8988T (cell line): ENCODE data around the gene MTA2.
"Not testable (repeated sequence)": the region's sequence is repeated elsewhere in the genome, so short reads cannot be mapped to it uniquely, and the experiment has no call there.

Experiments
- DNase-seq: peaks from one replicate; pipeline ENCODE4 v3.0.0; 2011

Gene MTA2

GRCh38 chr11:62592146-62592815 is 9.4 kb downstream of the MTA2 start:
- DNase-seq: no peak

GRCh38 chr11:62591448-62592145 is 10.1 kb downstream of the MTA2 start, which contains the start of gene TUT1:
TUT1 (minus strand) TSS chr11:62591523; CDS start chr11:62591485, 38 bp downstream.
- peak; percentile 77 for DNase-seq

GRCh38 chr11:62588966-62589637 is 12.6 kb downstream of the MTA2 start:
- no peak for DNase-seq

GRCh38 chr11:62585356-62585755 is 16.3 kb downstream of the MTA2 start:
- DNase-seq: not testable (repeated sequence)

- not testable (repeated sequence) for DNase-seq
Observed at GRCh38 chr11:62581735-62582134, 19.9 kb downstream of the MTA2 start.

- DNase-seq: no peak
Observed at GRCh38 chr11:62580959-62581715, 20.5 kb downstream of the MTA2 start.

- DNase-seq: no peak
Observed at GRCh38 chr11:62579252-62579651, 22.4 kb downstream of the MTA2 start.

- no peak for DNase-seq
Observed at GRCh38 chr11:62578541-62578940, 23.1 kb downstream of the MTA2 start.

- DNase-seq: no peak
Observed at GRCh38 chr11:62577046-62577714, 24.5 kb downstream of the MTA2 start.

GRCh38 chr11:62575837-62576236 is 25.8 kb downstream of the MTA2 start:
- no peak for DNase-seq

- DNase-seq: no peak
Observed at GRCh38 chr11:62575156-62575555, 26.5 kb downstream of the MTA2 start.

GRCh38 chr11:62574363-62575071 is 27.1 kb downstream of the MTA2 start:
- no peak for DNase-seq

- peak; percentile 93 for DNase-seq
Observed at GRCh38 chr11:62573592-62574362, 27.9 kb downstream of the MTA2 start, which contains the start of gene EEF1G. EEF1G (minus strand) TSS chr11:62573891; CDS start chr11:62573842, 49 bp downstream.

- DNase-seq: no peak
Observed at GRCh38 chr11:62573006-62573591, 28.6 kb downstream of the MTA2 start.

GRCh38 chr11:62572431-62572830 is 29.2 kb downstream of the MTA2 start:
- DNase-seq: no peak

GRCh38 chr11:62571493-62571892 is 30.2 kb downstream of the MTA2 start:
- DNase-seq: not testable (repeated sequence)

- not testable (repeated sequence) for DNase-seq
Observed at GRCh38 chr11:62570903-62571302, 30.8 kb downstream of the MTA2 start.

- DNase-seq: no peak
Observed at GRCh38 chr11:62569611-62570010, 32.1 kb downstream of the MTA2 start.

GRCh38 chr11:62567018-62567633 is 34.5 kb downstream of the MTA2 start:
- DNase-seq: no peak

- DNase-seq: no peak
Observed at GRCh38 chr11:62566247-62566646, 35.4 kb downstream of the MTA2 start.
